GM04504 (cell line): ENCODE data around the gene AHRR.

Source experiments
- DNase-seq: peaks from one replicate; pipeline ENCODE4 v3.0.0-alpha.2; 2012; ENCODE audit warnings: low read depth

The AHRR gene

DNA sequence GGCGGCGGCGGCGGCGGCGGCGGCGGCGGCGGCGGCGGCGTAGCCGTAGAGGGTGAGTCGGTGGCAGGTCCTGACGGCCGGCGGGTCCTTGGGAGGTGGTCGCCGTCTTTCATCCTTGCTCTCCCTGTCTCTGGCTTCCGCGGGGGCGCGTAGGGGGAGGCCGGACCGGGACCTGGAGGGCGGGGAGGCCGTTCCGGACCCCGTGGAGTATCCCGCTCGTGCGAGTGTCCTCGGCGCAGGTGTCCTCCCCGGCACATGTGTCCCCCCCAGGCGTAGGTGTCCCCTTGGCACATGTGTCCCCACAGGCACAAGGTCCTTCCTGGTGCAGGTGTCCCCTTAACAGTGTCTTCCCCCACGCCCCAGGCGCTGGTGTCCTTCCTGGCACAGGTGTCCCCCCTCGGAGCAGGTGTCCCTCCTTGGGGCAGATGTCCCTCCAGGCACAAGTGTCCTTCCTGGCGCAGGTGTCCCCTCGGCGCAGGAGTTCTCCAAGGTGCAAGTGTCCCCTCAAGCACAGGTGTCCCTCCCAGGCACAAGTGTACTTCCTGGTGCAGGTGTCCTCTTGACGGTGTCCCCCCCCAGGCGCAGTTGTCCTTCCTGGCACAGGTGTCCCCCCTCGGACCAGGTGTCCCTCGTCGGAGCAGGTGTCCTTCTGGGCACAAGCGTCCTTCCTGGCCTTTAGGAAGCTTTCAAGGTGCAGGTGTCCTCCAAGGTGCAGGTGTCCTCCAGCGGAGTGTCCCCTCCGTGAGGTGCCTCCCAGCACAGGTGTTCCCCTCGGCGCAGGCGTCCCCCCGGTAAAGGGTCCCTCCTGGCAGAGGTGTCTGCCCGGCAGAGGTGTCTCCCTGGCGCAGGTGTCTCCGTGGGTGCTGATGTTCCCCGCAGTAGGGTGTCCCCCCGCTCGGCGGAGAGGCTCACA is 122.0 kb downstream of the AHRR start:
- no peak for DNase-seq

DNA sequence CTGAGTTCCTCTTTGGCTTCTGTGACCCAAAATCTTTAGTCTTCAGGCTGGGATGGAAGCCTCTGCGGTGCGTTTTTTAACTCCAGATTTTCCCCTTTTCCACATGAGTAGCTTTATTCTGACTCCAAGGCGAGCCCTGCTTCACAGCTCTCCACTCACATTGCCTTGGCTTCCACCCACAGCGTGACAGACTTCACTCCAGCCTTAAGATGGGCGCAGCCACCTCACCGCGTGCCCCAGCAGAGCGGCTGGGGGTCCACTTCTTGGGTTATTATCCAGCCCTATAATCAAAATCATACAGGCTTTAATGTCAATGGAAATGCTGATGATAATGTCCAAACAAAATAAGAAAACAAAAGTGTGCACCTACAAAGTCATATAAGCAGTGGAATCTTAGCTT is 122.7 kb downstream of the AHRR start:
- DNase-seq: no peak

DNA sequence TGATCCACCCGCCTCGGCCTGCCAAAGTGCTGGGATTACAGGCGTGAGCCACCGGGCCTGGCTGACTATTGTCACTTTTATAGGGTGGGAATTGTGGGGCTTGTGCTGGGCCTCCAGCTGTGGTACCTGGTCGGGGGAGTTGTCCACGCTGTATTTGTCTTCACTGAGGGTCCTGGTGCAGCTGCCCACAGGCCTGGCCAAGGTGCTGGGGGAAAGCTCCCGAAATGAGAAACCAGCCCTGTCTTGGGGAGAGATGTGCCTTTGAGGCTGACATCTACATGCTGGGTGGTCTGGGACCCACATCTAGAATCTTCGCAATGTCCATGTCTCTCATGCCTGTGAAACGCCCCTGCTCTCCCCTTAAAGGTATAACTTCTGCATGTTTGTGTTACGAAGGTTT is 124.1 kb downstream of the AHRR start:
- no peak for DNase-seq

DNA sequence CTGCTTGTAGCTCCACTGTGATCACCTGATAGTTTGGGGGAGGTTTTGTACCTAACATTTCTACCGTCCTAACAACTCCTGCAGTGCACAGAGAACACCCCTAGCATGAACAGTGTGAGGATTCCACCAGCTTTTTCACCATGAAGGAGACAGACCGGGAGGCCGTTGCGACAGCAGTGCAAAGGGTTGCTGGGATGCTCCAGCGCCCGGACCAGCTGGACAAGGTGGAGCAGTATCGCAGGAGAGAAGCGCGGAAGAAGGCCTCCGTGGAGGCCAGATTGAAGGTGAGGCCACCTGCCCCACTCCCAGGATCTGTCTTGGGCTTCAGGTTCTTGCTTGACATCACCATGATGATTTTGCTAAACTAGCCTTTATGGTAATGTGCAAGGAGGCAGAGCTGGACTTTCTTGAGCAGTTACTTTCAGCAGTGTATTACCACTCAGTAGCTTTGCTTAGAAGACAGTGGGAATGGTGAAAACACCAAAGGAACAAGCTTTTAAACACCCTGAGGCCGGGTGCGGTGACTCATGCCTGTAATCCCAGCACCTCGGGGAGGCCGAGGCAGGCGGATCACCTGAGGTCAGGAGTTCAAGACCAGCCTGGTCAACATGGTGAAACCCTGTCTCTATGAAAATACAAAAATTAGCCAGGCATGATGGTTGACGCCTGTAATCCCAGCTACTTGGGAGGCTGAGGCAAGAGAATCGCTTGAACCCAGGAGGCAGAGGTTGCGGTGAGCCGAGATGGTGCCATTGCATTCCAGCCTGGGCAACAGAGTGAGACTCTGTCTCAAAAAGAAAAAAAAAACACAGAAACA is 124.8 kb downstream of the AHRR start:
- DNase-seq: no peak

DNA sequence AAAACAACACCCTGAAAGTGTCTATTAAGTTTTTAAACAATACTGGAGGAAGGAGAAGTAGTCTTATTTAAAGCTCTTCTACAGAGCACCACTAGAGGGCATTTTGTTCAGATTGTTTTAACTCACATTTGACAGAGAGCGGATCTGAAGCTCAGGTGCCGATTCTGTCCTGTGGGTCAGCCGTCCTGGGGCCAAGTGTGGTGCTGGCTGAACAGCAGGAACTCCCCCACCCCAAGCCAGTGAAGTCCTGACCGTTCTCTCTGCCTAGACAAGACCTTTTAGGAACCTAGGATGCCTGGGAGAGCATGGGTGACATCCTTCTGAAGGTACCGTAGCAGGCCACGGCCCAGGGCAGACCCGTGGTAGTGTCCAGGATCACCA is 125.4 kb downstream of the AHRR start:
- DNase-seq: no peak

DNA sequence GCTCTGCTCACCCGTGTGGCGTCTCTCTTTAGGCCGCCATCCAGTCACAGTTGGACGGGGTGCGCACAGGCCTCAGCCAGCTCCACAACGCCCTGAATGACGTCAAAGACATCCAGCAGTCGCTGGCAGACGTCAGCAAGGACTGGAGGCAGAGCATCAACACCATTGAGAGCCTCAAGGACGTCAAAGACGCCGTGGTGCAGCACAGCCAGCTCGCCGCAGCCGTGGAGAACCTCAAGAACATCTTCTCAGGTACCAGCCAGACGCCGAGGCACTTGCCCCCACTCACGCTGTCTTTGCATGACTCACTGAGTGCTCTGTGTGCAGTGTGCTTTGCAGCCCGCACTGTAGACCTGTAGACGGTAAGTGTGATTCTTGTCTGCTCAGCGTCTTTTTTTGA is 126.0 kb downstream of the AHRR start:
- DNase-seq: no peak

DNA sequence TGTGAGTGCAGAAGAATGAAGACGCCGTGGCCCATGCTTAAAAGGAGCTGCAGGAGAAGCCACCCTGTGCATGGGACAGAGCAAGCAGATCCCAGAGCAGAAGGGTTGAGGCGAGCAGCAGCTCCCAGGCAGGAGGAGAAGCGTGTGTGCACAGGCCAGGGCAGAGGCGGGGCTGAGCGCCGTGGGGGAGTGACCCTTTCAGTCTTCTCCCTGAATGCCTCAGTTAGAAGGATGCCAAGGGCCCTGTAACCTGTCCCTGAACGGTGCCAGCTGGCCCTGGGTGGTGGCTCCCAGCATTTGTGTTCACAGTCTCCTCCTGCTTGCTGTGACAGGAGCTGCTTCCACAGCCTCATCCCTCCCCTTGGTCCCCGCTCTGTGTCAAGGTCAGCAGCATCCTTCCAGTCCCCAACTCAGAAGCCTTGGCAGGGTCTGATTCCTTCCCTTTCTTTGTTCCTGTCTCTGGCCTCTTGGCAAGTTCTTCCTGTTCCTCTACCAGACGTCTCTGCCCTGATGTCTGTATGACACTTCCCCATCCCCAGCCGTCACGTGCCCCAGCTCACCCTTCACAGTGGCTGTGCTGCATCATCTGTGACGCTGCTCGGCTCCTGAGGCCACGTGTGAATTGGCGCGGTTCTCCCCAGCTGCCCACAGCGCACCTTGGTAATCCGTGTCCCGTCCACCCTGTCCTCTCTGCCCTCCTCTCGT is 126.7 kb downstream of the AHRR start:
- DNase-seq: no peak

DNA sequence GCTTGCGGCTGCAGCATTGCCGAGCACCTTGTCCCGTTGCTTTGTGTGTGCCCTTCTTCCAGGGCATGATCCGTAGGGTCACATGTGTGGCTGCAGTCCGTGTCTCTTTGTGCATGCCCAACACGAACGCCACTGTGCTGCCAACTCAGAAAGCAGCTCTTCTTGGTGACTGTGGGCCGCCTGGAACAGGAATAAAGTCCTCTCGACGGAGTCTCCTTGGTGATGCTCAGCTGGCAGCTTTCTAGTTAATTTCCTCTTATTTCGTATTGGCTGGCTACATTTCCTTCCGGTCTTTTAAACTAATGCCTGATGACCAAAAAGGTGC is 127.2 kb downstream of the AHRR start:
- no peak for DNase-seq

DNA sequence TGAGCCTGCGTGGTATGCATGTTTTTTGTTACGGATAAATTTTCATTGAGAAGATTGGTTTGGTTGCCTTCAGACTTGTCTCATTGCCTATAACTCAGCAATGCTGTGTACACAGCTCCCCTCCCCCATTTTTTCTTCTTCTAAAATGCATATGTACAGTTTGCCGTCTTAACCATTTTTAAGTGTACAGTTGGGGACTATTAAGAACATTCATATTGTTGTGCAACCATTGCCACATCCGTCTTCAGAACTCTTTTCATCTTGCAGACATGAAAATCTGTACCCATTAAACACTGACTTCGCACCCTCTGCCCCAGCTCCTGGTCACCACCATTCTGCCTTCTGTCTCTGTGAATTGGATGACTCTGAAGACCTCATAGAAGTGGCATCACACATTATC is 127.6 kb downstream of the AHRR start:
- DNase-seq: no peak

DNA sequence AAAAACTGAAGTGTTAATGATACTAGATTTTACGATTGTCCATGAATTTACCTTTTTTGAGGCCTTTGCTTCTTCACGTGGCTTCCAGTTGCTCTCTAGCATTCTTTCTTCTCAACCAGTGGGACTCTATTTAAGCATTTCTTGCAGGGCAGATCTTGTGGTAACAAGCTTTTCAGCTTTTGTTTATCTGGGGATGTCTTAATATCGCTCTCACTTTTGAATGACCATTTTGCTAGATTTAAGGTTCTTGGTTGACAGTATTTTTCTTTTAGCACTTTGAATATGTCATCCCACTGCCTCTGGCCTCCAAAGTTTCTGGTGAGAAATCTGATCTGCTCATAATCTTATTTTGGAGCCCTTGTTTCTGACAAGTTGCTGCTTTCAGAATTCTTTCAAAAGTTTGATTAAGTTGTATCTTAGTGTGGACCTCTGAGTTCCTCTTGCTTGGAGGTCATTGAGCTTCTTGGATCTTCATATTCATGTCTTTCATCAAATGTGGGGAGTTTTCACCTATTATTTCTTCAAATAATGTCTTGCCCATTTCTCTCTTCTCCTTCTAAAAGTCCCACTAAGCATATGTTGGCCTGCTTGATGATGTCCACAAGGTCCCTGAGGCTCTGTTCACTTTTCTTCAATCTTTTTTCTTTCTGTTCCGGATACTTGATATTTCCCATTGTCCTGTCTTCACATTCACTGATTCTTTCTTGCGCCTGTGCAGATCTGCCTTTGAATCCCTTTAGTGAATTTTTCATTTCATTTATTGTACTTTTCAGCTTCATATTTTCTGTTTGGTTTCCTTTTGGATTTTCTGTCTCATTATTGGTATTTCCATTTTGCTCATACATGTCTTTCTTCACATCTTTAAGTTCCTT is 130.3 kb downstream of the AHRR start:
- DNase-seq: no peak

DNA sequence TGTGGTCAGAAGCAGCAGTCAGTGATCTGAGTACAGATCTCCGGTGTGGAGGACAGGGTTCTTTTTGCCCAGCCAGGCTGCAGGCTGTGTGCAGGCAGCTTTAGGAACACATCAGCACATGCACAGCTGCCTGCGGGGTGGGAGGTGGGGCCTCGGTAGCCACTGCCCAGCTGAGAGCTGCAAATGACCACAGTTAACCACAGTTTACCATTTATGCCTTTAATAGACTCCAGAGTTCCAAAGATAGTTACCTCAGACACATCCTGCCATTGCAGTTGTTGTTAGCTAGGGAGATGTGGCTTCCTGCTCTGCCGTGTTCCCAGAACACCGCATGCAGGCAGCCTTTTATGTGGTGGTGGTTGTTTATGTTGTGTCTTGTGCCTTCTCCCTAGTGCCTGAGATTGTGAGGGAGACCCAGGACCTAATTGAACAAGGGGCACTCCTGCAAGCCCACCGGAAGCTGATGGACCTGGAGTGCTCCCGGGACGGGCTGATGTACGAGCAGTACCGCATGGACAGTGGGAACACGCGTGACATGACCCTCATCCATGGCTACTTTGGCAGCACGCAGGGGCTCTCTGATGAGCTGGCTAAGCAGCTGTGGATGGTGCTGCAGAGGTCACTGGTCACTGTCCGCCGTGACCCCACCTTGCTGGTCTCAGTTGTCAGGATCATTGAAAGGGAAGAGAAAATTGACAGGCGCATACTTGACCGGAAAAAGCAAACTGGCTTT is 131.6 kb downstream of the AHRR start:
- no peak for DNase-seq

DNA sequence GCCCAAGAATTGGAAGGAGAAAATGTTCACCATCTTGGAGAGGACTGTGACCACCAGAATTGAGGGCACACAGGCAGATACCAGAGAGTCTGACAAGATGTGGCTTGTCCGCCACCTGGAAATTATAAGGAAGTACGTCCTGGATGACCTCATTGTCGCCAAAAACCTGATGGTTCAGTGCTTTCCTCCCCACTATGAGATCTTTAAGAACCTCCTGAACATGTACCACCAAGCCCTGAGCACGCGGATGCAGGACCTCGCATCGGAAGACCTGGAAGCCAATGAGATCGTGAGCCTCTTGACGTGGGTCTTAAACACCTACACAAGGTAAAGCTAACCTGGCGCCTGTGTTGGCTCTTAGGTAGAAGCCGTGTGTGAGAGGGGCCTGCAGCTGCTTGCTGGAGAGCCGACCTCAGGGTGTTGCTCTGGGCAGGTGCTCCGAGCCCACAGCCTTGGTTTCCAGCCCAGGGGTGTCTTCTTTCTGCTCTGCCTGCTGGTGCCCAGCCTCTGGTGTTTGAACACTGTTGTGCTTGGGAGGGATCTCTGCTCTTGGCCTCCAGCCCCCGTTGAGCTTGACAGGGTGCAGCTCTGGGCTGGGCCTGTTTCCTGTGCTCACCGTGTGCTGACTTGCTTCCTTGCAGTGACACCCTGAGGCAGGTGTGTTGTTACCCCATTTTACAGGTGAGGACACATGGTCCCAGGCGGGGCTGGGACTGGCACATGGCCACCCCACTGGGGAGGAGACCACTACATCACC is 132.4 kb downstream of the AHRR start:
- no peak for DNase-seq

DNA sequence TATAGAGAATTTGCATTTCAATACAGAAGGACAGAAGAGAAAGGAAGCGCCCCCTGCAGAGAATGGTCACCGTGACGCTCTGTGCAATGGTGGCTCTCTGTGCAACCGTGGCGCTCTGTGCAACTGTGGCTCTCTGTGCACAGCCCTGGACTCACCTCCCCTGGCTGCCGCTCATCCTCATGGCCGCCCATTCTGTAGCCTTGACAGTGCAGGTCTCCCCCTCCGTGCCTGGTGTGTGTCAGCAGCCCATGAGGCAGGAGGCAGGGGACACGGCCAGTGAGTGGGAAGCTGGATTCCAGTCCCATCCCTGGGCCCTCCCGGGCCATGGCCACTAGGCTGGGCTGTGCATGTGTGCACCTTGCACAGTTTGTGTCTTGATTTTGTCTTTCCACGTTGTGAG is 133.4 kb downstream of the AHRR start:
- DNase-seq: no peak

DNA sequence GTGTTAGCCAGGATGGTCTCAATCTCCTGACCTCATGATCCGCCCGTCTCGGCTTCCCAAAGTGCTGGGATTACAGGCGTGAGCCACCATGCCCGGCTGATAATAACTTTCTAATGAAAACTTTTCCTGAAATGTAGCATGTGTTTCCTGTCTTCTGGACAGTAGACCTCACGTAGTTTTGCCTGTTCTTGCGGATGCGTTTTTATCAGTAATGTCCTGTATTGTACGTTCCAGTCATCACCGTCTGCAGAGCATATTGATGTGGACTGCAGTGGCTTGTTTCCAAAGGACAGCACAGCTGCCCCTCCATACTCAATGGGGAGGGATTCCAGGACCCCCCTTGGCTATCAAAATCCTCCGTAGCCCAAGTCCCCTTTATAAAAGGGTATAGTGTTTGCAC is 134.3 kb downstream of the AHRR start:
- DNase-seq: no peak

DNA sequence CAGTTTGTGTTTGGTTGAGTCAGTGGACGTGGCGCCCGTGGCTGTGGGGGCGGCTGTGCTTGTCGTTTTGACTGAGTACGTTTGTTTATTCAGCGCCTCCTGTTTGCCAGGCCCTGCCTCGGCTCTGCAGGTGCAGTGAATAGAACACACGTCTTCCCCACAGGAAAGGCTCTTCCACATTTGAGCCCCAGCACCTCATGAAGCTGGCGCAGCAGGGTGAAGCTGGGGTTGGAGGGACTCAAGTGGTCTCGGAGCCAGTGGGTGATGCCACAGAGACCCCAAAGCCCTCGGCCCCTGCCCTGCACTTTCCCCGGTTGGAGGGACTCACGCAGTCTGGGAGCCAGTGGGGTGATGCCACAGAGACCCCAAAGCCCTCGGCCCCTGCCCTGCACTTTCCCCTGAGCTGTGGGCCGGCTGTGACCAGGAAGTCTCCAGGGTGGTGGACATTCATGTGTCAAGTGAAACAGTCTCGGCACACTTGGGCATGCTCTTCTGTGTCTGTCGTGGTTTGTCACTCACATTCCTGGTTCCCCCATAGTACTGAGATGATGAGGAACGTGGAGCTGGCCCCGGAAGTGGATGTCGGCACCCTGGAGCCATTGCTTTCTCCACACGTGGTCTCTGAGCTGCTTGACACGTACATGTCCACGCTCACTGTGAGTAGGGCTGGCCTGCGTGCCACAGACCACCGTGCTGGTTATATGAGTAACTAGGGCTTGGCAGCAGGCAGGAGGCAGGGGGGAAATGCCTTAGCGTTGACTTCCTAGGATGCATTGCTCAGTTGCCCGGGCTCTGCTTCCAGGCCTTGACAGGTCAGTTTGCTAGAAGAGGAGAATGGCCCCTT is 135.1 kb downstream of the AHRR start:
- no peak for DNase-seq

DNA sequence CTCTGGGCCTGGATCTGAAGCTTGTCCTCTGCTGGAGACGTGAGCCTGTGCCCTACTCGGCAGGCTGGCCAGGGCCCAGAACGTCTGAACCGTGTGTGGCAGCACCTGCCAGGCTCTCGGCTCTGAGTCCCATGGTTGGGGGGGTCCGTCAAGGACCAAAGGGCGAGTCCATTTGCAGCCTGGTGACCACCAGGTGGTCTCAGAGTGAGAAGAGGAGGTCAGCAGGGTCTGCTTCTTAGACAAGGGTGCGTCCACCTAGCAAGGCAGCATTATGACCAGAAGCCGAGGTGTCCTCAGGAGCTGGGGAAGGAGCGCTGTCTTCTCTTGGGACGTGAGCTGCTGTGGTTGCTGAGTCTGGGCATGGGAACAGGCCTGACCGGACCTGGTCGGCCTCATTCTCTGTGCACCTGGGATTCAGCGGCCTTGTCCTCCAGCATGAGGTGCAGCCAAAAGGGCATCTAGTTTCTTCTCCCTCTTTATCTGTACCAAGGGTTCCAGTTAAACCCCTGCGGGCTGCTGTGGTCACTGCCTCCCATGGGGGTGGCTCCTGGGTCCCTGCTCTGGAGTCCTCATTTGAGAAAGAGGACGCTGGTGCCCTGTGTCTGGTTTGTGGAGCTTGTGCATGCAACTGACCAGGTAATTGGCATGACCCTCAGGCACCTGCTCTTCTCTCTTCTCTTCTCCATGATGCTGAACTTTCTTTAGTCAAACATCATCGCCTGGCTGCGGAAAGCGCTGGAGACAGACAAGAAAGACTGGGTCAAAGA is 135.9 kb downstream of the AHRR start:
- no peak for DNase-seq

DNA sequence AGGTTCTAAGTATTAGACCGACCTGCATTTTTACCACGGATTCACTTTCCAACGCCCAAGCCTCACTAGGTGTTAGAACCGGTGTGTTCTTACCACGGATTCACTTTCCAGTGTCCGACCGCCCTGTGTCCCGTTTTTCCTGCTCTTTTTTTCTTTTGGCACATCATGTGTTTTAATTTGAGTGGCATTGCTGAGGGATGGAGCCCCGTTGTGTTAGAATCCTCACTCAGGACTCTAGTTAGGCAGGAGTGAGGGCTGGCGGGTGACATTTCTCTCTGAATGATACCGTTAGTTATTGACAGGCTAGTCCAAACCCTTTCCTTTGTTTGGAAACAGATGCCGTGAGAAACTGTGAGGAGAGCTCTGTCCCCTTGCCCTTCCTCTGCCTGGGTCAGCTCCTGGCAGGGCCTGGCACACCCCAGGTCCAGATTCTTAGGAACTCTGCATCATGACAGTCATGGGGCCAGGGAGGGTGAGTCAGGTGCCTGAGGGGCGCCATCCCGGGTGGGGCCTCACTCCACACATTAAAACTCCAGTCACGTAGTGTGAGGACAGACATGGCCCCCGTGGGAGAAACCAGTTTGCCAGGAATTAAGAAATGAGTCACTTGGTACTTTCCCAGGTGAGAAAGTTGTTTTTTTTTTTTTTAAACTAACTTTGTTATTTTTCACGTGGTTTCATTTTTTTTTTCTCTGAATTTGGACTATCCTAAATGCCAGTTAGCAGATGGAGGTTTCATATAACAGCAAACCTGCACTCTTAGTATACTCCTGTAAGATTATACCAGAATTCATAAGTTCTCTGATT is 137.2 kb downstream of the AHRR start:
- DNase-seq: peak; percentile 58
